Mesenchymal stem cell (in vitro differentiated cells and primary cell): ENCODE results near the gene PGPEP1.

Experiments used
- DNase-seq: peaks from one replicate; pipeline ENCODE4 v3.0.0-alpha.2; 2013
- H2AFZ ChIP-seq: one replicate; pipeline ENCODE4 v1.6.1; 2013; ENCODE audit warnings: low read depth, mild to moderate bottlenecking, control low read depth, inconsistent platforms, low read length, moderate library complexity
- H2AK5ac ChIP-seq: 2 replicates; pipeline ENCODE4 v1.6.1; 2013; ENCODE audit warnings: low read length, moderate library complexity, mild to moderate bottlenecking, inconsistent platforms; ENCODE audit not compliant: severe bottlenecking
- H2BK120ac ChIP-seq: one replicate; pipeline ENCODE4 v1.6.1; 2013; ENCODE audit warnings: low read depth, mild to moderate bottlenecking, inconsistent platforms, low read length, moderate library complexity
- H2BK12ac ChIP-seq, 2 experiments: one replicate each; pipeline ENCODE4 v1.6.1; 2013; ENCODE audit warnings: inconsistent platforms in 2 of 2, low read length in 2 of 2, mild to moderate bottlenecking in 2 of 2, moderate library complexity in 2 of 2, control low read depth in 1 of 2
- H2BK15ac ChIP-seq: one replicate; pipeline ENCODE4 v1.6.1; 2013; ENCODE audit warnings: mild to moderate bottlenecking, low read depth, inconsistent platforms; ENCODE audit not compliant: poor library complexity, severe bottlenecking
- H2BK5ac ChIP-seq: 2 replicates; pipeline ENCODE4 v1.6.1; 2013; ENCODE audit warnings: low read depth, mild to moderate bottlenecking, low read length, control low read depth, inconsistent platforms; ENCODE audit not compliant: poor library complexity, severe bottlenecking
- H3K14ac ChIP-seq, 2 experiments: one replicate each; pipeline ENCODE4 v1.6.1; 2013; ENCODE audit warnings: inconsistent platforms in 2 of 2, low read length in 2 of 2, control low read depth in 1 of 2, mild to moderate bottlenecking in 1 of 2, moderate library complexity in 1 of 2
- H3K18ac ChIP-seq, 2 experiments: one replicate each; pipeline ENCODE4 v1.6.1; 2013; ENCODE audit warnings: inconsistent platforms in 2 of 2, low read length in 2 of 2, control low read depth in 1 of 2, low read depth in 1 of 2, mild to moderate bottlenecking in 1 of 2
- H3K23ac ChIP-seq, 2 experiments: one replicate each; pipeline ENCODE4 v1.6.1; 2013; ENCODE audit warnings: inconsistent platforms in 2 of 2, low read length in 2 of 2, mild to moderate bottlenecking in 2 of 2, moderate library complexity in 2 of 2, control low read depth in 1 of 2
- H3K27ac ChIP-seq: 2 replicates; pipeline ENCODE4 v1.5.1; 2013; ENCODE audit warnings: mild to moderate bottlenecking, moderate library complexity, low read length, control low read depth, inconsistent platforms; ENCODE audit not compliant: poor library complexity, severe bottlenecking
- H3K27me3 ChIP-seq, 2 experiments: 2 replicates each; pipeline versions ENCODE4 v1.6.1 to v1.7.0; 2013; ENCODE audit warnings: low read length in 2 of 2, mild to moderate bottlenecking in 2 of 2, moderate library complexity in 2 of 2, control low read depth in 1 of 2, inconsistent platforms in 1 of 2; ENCODE audit not compliant: control insufficient read depth in 1 of 2, insufficient read depth in 1 of 2
- H3K36me3 ChIP-seq, 2 experiments: 2 replicates each; pipeline versions ENCODE4 v1.6.1 to v1.7.0; 2013; ENCODE audit warnings: low read length in 2 of 2, control low read depth in 1 of 2, inconsistent platforms in 1 of 2, low read depth in 1 of 2, mild to moderate bottlenecking in 1 of 2; ENCODE audit not compliant: insufficient read depth in 2 of 2, control insufficient read depth in 1 of 2
- H3K4ac ChIP-seq, 2 experiments: one replicate each; pipeline ENCODE4 v1.6.1; 2013; ENCODE audit warnings: inconsistent platforms in 2 of 2, low read length in 2 of 2, mild to moderate bottlenecking in 2 of 2, moderate library complexity in 2 of 2, control low read depth in 1 of 2, low read depth in 1 of 2
- H3K4me1 ChIP-seq: 2 replicates; pipeline ENCODE4 v1.6.1; 2013; ENCODE audit warnings: low read depth, low read length, control low read depth; ENCODE audit not compliant: control insufficient read depth, insufficient read depth
- H3K4me2 ChIP-seq: 2 replicates; pipeline ENCODE4 v1.6.1; 2013; ENCODE audit warnings: low read length, mild to moderate bottlenecking, inconsistent platforms; ENCODE audit not compliant: poor library complexity, severe bottlenecking
- H3K4me3 ChIP-seq, 2 experiments: 2 replicates each; pipeline versions ENCODE4 v1.5.1 to v1.7.0; 2013; ENCODE audit warnings: low read length in 2 of 2, mild to moderate bottlenecking in 2 of 2, control low read depth in 1 of 2, low read depth in 1 of 2; ENCODE audit not compliant: insufficient read depth in 1 of 2
- H3K79me1 ChIP-seq: replicated peaks from 2 replicates; pipeline ENCODE4 v1.6.1; 2013; ENCODE audit warnings: mild to moderate bottlenecking, control low read depth, low read length, inconsistent platforms; ENCODE audit not compliant: poor library complexity, severe bottlenecking
- H3K9ac ChIP-seq: 2 replicates; pipeline ENCODE4 v1.7.0; 2013; ENCODE audit warnings: mild to moderate bottlenecking, low read length, moderate library complexity
- H3K9me3 ChIP-seq: 2 replicates; pipeline ENCODE4 v1.7.0; 2013; ENCODE audit warnings: mild to moderate bottlenecking, low read length; ENCODE audit not compliant: control insufficient read depth
- H4K8ac ChIP-seq: one replicate; pipeline ENCODE4 v1.6.1; 2013; ENCODE audit warnings: inconsistent platforms, mild to moderate bottlenecking, low read length, moderate library complexity
- H4K91ac ChIP-seq: one replicate; pipeline ENCODE4 v1.6.1; 2013; ENCODE audit warnings: mild to moderate bottlenecking, low read length, inconsistent platforms
- WGBS: methylation state at CpG from one replicate; pipeline ENCODE4 v1.1.7; 2013; ENCODE audit warnings: mixed read lengths; 5-methylcytosine and 5-hydroxymethylcytosine counted together

Gene PGPEP1

DNA sequence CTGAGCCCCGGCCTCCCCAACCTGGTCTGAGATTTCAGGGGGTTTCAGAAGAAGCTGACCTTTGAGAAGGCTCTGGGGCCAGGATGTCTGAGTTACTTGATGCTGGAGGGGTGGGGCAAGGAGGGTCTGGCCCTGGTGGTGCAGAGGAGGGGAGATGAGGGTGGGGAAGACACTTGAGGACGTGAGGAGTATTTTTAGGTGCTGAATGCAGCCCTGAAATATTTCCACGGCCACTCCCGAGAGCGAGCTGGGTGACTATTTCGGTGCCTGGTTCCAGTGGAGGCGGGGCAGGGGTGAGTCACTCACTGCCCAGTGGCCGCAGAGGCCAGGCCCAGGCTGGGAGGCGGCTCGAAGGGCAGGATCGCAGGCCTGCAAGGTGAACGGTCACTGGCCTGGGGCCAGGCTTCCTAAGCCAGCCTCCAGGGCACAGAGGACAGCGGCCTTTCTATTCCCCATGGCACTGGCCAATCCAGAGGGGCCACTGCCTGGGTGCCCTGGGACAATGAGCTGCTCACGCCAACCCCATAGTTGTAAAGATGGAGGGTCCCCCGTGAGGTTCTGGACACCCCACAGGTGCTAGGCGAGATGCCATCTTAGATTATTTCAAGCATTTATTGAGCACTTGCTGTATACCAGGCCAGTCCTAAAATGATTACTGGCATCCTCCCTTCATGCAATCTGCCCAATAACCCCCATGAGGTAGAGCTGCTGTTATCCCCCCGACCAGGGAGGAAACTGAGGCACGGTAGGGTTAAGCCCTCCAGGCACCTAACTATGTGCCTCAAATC lies 39.3 kb upstream of the PGPEP1 start:
- Histone ChIP-seq H3K14ac (no peak overlapping the region), H4K91ac (peak overlapping the region; percentile 34), H4K8ac (peak overlapping the region; percentile 82), H2AFZ (peak overlapping the region; percentile 8), H3K27ac (no peak overlapping the region), H3K9ac (peak overlapping the region; percentile 78), H2AK5ac (peak overlapping the region; percentile 49), H3K4me3 (no peak overlapping the region), H3K9me3 (no peaks in the 10 kb centered on the region), H3K18ac (peak overlapping the region; percentile 74 to 82), H2BK5ac (no peak overlapping the region), H3K79me1 (peaks cover 2% of the 10 kb centered on the region), H3K27me3 (no peaks in the 10 kb centered on the region), H3K23ac (peak overlapping the region in 1 of 2 experiments; percentile 17), H2BK12ac (peak overlapping the region; percentile 50 to 81), H3K4me1 (peaks cover 40% of the 10 kb centered on the region), H2BK120ac (peak overlapping the region; percentile 87), H3K4ac (peak overlapping the region; percentile 7 to 66), H2BK15ac (peak overlapping the region; percentile 23), H3K4me2 (no peak overlapping the region), H3K36me3 (peaks cover 3 to 8% of the 10 kb centered on the region in 2 experiments)
- 37% methylated on average over 18 of the region's 18 CpGs for WGBS
- DNase-seq: peak; percentile 80

DNA sequence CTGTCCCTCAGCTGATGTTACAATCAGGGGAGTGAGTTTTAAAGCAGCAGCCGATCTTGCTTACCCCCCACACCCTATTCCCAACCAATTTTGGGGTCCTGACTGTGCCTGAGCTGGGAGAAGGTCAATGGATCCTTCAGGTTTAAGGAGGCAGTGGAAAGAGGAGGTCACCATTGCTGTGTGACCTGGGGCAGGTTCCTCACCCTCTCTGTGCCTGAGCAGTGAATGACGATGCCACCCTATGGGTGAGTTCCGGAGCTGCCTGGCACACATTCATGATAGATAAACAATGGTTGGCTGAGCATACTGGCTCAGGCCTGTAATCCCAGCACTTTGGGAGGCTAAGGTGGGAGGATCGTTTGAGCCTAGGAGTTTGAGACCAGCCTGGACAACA lies 38.7 kb upstream of the PGPEP1 start:
- DNase-seq: no peak
- no peak overlapping the region for H2BK120ac ChIP-seq
- peak overlapping the region in 1 of 2 experiments; percentile 82 for H3K18ac ChIP-seq
- H3K14ac ChIP-seq: no peak overlapping the region
- H3K4ac ChIP-seq: peak overlapping the region in 1 of 2 experiments; percentile 66
- H3K9me3 ChIP-seq: no peaks in the 10 kb centered on the region
- H3K4me2 ChIP-seq: no peak overlapping the region
- H3K4me1 ChIP-seq: peaks cover 42% of the 10 kb centered on the region
- WGBS: 100% methylated on average over 3 of the region's 4 CpGs
- H3K4me3 ChIP-seq: no peak overlapping the region
- no peaks in the 10 kb centered on the region for H3K27me3 ChIP-seq
- H3K36me3 ChIP-seq: peaks cover 5 to 14% of the 10 kb centered on the region in 2 experiments
- peak overlapping the region; percentile 10 for H3K9ac ChIP-seq
- H2BK12ac ChIP-seq: peak overlapping the region; percentile 0 to 81
- H3K79me1 ChIP-seq: peaks cover 2% of the 10 kb centered on the region
- H3K27ac ChIP-seq: no peak overlapping the region
- H2BK5ac ChIP-seq: no peak overlapping the region
- no peak overlapping the region for H3K23ac ChIP-seq
- peak overlapping the region; percentile 11 for H2AK5ac ChIP-seq
- H4K91ac ChIP-seq: peak overlapping the region; percentile 23
- peak overlapping the region; percentile 55 for H4K8ac ChIP-seq
- H2BK15ac ChIP-seq: no peak overlapping the region
- H2AFZ ChIP-seq: no peak overlapping the region

DNA sequence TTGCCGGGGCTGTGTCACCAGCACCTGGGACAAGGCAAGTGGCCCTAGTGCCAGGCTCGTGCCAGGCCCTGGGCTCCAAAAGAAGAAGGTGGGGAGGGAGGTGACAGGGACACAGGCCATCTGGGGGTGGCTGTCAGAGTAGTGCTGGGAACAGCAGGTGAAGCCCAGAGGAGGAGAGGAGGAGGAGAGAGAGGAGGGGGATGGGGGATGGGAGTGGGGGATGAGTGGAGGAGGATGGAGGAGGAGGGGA lies 36.3 kb upstream of the PGPEP1 start:
- H3K4me1 ChIP-seq: peaks cover 36% of the 10 kb centered on the region
- peaks cover 8 to 38% of the 10 kb centered on the region in 2 experiments for H3K36me3 ChIP-seq
- peak overlapping the region; percentile 82 for H2BK15ac ChIP-seq
- peak overlapping the region; percentile 98 for H4K91ac ChIP-seq
- H3K79me1 ChIP-seq: peaks cover 2% of the 10 kb centered on the region
- no peak overlapping the region for H2AFZ ChIP-seq
- H3K4me3 ChIP-seq: peak overlapping the region in 1 of 2 experiments; percentile 66
- DNase-seq: no peak
- peak overlapping the region; percentile 97 for H4K8ac ChIP-seq
- peak overlapping the region; percentile 91 for H3K9ac ChIP-seq
- H2BK5ac ChIP-seq: peak overlapping the region; percentile 96
- peak overlapping the region; percentile 93 to 98 for H3K18ac ChIP-seq
- peak overlapping the region; percentile 47 to 76 for H3K4ac ChIP-seq
- WGBS: 41% methylated on average over 2 of the region's 2 CpGs
- peak overlapping the region; percentile 98 for H3K27ac ChIP-seq
- peak overlapping the region; percentile 27 for H3K4me2 ChIP-seq
- H3K23ac ChIP-seq: no peak overlapping the region
- peak overlapping the region in 1 of 2 experiments; percentile 90 for H3K14ac ChIP-seq
- peak overlapping the region; percentile 67 for H2AK5ac ChIP-seq
- no peaks in the 10 kb centered on the region for H3K27me3 ChIP-seq
- H2BK12ac ChIP-seq: peak overlapping the region; percentile 98 to 99
- H3K9me3 ChIP-seq: no peaks in the 10 kb centered on the region
- peak overlapping the region; percentile 96 for H2BK120ac ChIP-seq

DNA sequence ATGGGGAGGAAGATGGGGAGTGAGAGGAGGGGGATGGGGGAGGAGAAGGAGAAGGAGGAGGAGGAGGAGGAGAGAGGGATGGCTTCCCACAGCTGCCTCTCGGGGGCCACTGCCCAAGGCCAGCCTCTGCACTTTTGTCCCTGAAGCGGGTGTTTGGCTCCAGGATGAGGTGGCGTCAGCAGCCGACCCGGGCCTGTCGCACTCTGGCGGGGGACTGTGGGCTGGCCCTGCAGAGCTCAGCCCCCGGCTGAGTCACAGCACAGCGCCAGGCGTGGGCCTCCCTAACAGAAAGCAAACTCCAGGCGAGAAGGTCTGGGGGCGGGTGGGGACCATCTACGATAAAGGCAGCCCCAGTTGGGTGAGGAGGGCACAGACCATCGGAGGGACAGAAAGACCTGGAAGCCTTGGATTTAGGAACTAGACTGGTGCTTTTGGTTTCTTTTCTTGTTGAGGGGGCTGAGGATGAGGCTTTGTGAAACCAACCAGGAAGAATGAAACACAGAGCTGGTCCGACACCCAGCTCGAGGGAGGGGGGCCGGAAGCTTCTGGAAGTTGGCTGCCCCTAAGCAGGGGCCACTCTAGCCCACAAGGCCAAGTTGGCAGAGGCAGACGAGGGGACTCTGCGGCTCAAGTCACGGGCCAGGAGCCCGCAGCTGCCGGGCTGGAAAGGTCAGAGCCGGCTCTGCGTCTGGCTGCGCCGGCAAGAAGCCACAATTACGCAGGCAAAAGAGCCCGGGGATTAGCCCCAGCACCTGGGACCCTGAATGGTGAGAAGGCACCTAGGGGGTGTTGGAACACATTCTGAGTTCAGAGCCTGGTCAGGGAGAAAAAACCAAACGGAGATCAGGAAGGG lies 35.7 kb upstream of the PGPEP1 start:
- peak overlapping the region; percentile 41 to 70 for H3K14ac ChIP-seq
- H2AK5ac ChIP-seq: peak overlapping the region; percentile 97
- H3K9ac ChIP-seq: peak overlapping the region; percentile 91
- no peak overlapping the region for H2AFZ ChIP-seq
- peak overlapping the region; percentile 55 for H3K4me2 ChIP-seq
- peak overlapping the region; percentile 90 for H2BK15ac ChIP-seq
- peaks cover 34% of the 10 kb centered on the region for H3K4me1 ChIP-seq
- peak overlapping the region in 1 of 2 experiments; percentile 95 for H3K23ac ChIP-seq
- DNase-seq: peak; percentile 94
- H4K91ac ChIP-seq: peak overlapping the region; percentile 98
- H3K79me1 ChIP-seq: peaks cover 2% of the 10 kb centered on the region
- under 1% methylated on average over 29 of the region's 29 CpGs for WGBS
- H3K36me3 ChIP-seq: peaks cover 14 to 43% of the 10 kb centered on the region in 2 experiments
- peak overlapping the region; percentile 97 for H4K8ac ChIP-seq
- peak overlapping the region; percentile 67 to 99 for H2BK12ac ChIP-seq
- H3K27ac ChIP-seq: peak overlapping the region; percentile 98
- peak overlapping the region; percentile 95 to 97 for H3K4ac ChIP-seq
- peak overlapping the region; percentile 99 for H2BK120ac ChIP-seq
- no peaks in the 10 kb centered on the region for H3K9me3 ChIP-seq
- H3K27me3 ChIP-seq: no peaks in the 10 kb centered on the region
- peak overlapping the region; percentile 96 for H2BK5ac ChIP-seq
- H3K4me3 ChIP-seq: peak overlapping the region in 1 of 2 experiments; percentile 66
- peak overlapping the region; percentile 94 to 98 for H3K18ac ChIP-seq
